OCI-LY7 (cell line): ENCODE data around the gene HDAC4.

Experiments
- EZH2phosphoT487 ChIP-seq: fragments of 200-600 bp; sonication (generic); IDR thresholded peaks from 2 replicates; pipeline ENCODE4 v1.6.1; 2018; ENCODE audit warnings: low read depth, borderline replicate concordance, mild to moderate bottlenecking, mixed run types, antibody characterized with exemption, low read length, moderate library complexity, mixed read lengths
- TF ChIP-seq, protein P1 (sequence below): fragments of 200-600 bp; sonication (generic); conservative IDR thresholded peaks from 2 replicates; pipeline ENCODE4 v1.5.1; 2014; ENCODE audit warnings: mild to moderate bottlenecking, antibody characterized with exemption, low read length, moderate library complexity, mixed read lengths

- TF ChIP-seq, protein P1, sequence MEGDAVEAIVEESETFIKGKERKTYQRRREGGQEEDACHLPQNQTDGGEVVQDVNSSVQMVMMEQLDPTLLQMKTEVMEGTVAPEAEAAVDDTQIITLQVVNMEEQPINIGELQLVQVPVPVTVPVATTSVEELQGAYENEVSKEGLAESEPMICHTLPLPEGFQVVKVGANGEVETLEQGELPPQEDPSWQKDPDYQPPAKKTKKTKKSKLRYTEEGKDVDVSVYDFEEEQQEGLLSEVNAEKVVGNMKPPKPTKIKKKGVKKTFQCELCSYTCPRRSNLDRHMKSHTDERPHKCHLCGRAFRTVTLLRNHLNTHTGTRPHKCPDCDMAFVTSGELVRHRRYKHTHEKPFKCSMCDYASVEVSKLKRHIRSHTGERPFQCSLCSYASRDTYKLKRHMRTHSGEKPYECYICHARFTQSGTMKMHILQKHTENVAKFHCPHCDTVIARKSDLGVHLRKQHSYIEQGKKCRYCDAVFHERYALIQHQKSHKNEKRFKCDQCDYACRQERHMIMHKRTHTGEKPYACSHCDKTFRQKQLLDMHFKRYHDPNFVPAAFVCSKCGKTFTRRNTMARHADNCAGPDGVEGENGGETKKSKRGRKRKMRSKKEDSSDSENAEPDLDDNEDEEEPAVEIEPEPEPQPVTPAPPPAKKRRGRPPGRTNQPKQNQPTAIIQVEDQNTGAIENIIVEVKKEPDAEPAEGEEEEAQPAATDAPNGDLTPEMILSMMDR, result 0 out of 2 replicates have a peak, but pooled peaks have one; percentile 36
- no peak for TF ChIP-seq EZH2phosphoT487
Observed at GRCh38 chr2:239106314-239106908, 294.4 kb downstream of the HDAC4 start.
